B cell (primary cell): Measurements from ENCODE around the gene ADAMTS2. TPM values are rescaled to one million over a fixed set of nuclear protein-coding genes. Genes with fewer than 3 reads are reported as not detected.

Experiments
- ATAC-seq: fragments of 200-7000 bp; cut with Tn5 transposase; one replicate; pipeline ENCODE4 v1.10.0; 2021; ENCODE audit warnings: low read depth, mild to moderate bottlenecking, moderate number of reproducible peaks, moderate library complexity
- CTCF ChIA-PET: fragments of 350-600 bp; sonication (Branson Sonifier 250); formaldehyde crosslinking; loops from one replicate; lab custom pipeline; 2021; ENCODE audit warnings: antibody characterized with exemption, inconsistent platforms; lab: Charles Lee
- POLR2A ChIA-PET: fragments of 350-600 bp; sonication (Branson Sonifier 250); formaldehyde crosslinking; loops from one replicate; lab custom pipeline; 2021; ENCODE audit warnings: antibody characterized with exemption; lab: Charles Lee
- DNase-seq: peaks from one replicate; pipeline ENCODE4 v3.0.0; 2013
- H2AFZ ChIP-seq: 2 replicates; pipeline ENCODE4 v1.6.1; 2012; ENCODE audit warnings: mild to moderate bottlenecking, low read depth, low read length; ENCODE audit not compliant: insufficient read depth, poor library complexity, severe bottlenecking
- H3K27ac ChIP-seq, 2 donors: 1 replicate in 1 of 2; 2 replicates in 1 of 2; pipeline ENCODE4 v1.5.1; 2012 to 2013; ENCODE audit warnings: low read length in 2 of 2, mild to moderate bottlenecking in 2 of 2, moderate library complexity in 1 of 2
- H3K27me3 ChIP-seq, 4 experiments: fragments of 200-600 bp in 1 of 4; sonication (generic) in 1 of 4; replicated peaks in 1 of 4; 1 replicate in 2 of 4; 2 replicates in 2 of 4; pipeline versions ENCODE4 v1.6.1 to v1.7.0; 2013 to 2016; ENCODE audit warnings: low read length in 3 of 4, mild to moderate bottlenecking in 2 of 4, mixed read lengths in 1 of 4, moderate library complexity in 1 of 4; ENCODE audit not compliant: insufficient read depth in 4 of 4, control insufficient read depth in 3 of 4; ENCODE audit errors: control extremely low read depth in 1 of 4
- H3K36me3 ChIP-seq, 2 experiments: replicated peaks in 1 of 2; 1 replicate in 1 of 2; 2 replicates in 1 of 2; pipeline versions ENCODE4 v1.6.1 to v1.7.1; 2013; ENCODE audit warnings: low read length in 1 of 2; ENCODE audit not compliant: insufficient read depth in 2 of 2, control insufficient read depth in 1 of 2; ENCODE audit errors: control extremely low read depth in 1 of 2, extremely low read depth in 1 of 2
- H3K4me1 ChIP-seq, 2 donors: fragments of 200-600 bp in 1 of 2; sonication (generic) in 1 of 2; 1 replicate in 1 of 2; 2 replicates in 1 of 2; pipeline versions ENCODE4 v1.5.1 to v1.6.1; 2013 to 2017; ENCODE audit warnings: low read length in 2 of 2; ENCODE audit not compliant: control insufficient read depth in 2 of 2, insufficient read depth in 2 of 2
- H3K4me2 ChIP-seq: replicated peaks from 2 replicates; pipeline ENCODE3; 2012; ENCODE audit warnings: mild to moderate bottlenecking, low read depth, low read length; ENCODE audit not compliant: poor library complexity, severe bottlenecking
- H3K4me3 ChIP-seq, 5 experiments: fragments of 200-600 bp in 1 of 5; sonication (generic) in 1 of 5; 1 replicate in 3 of 5; 2 replicates in 2 of 5; pipeline versions ENCODE4 v1.5.1 to v1.7.0; 2011 to 2016; ENCODE audit warnings: low read length in 4 of 5, mild to moderate bottlenecking in 4 of 5, low read depth in 2 of 5, control low read depth in 1 of 5, moderate library complexity in 1 of 5; ENCODE audit not compliant: insufficient read depth in 1 of 5; ENCODE audit errors: control extremely low read depth in 1 of 5, extremely low read depth in 1 of 5
- H3K79me2 ChIP-seq: fragments of 200-600 bp; sonication (generic); one replicate; pipeline ENCODE4 v1.6.0; 2016; ENCODE audit warnings: low read length; ENCODE audit not compliant: control insufficient read depth, insufficient read depth
- H3K9ac ChIP-seq: fragments of 200-600 bp; sonication (generic); 2 replicates; pipeline ENCODE4 v1.6.1; 2017; ENCODE audit warnings: mild to moderate bottlenecking, low read length, moderate library complexity
- H3K9me3 ChIP-seq, 3 donors: one replicate each; pipeline versions ENCODE4 v1.6.1 to v1.7.1; 2013; ENCODE audit warnings: low read length in 2 of 3; ENCODE audit not compliant: control insufficient read depth in 2 of 3, insufficient read depth in 1 of 3; ENCODE audit errors: control extremely low read depth in 1 of 3
- H4K20me1 ChIP-seq: 2 replicates; pipeline ENCODE4 v1.6.0; 2012; ENCODE audit warnings: mild to moderate bottlenecking, low read length; ENCODE audit not compliant: insufficient read depth, control insufficient read depth, poor library complexity, severe bottlenecking
- H3K27ac Mint-ChIP-seq: one replicate; pipeline ENCODE4 v1.8.0; 2021; ENCODE audit warnings: mixed read lengths
- H3K27me3 Mint-ChIP-seq: one replicate; pipeline ENCODE4 v1.8.0; 2021; ENCODE audit warnings: mixed read lengths
- H3K4me1 Mint-ChIP-seq: one replicate; pipeline ENCODE4 v1.8.0; 2021; ENCODE audit warnings: mixed read lengths
- H3K4me3 Mint-ChIP-seq: one replicate; pipeline ENCODE4 v1.8.0; 2021; ENCODE audit warnings: mixed read lengths
- H3K9me3 Mint-ChIP-seq: one replicate; pipeline ENCODE4 v1.8.0; 2022; ENCODE audit warnings: mixed read lengths; ENCODE audit not compliant: insufficient read depth
- EZH2 ChIP-seq: IDR thresholded peaks from 2 replicates; pipeline ENCODE4 v1.6.1; 2012; ENCODE audit warnings: borderline replicate concordance, low read depth, mild to moderate bottlenecking, moderate library complexity, low read length; ENCODE audit not compliant: insufficient read depth, poor library complexity, severe bottlenecking
- WGBS: methylation state at CpG from one replicate; pipeline ENCODE4 v1.1.5; 2013; ENCODE audit warnings: missing lambda C conversion rate; ENCODE audit not compliant: insufficient coverage; 5-methylcytosine and 5-hydroxymethylcytosine counted together
- intact Hi-C: fragments of 100-400 bp; cut with micrococcal nuclease; formaldehyde crosslinking; loops from one replicate; pipeline ENCODE4 v1.10.0; 2022
- polyA plus RNA-seq: library from polyadenylated mRNA; depleted of rRNA; stranded (reverse); fragments of >200 nt; gene quantifications from 2 replicates; pipeline ENCODE4 v1.2.3, GENCODE V29; 2012
- total RNA-seq, 2 donors: library from RNA; stranded (reverse); fragments of 120-200 nt in 1 of 2; gene quantifications; 1 replicate in 1 of 2; 2 replicates in 1 of 2; pipeline versions ENCODE4 v1.2.3 to v1.2.4, GENCODE V29; 2013 to 2022
- TF ChIP-seq, protein P1 (sequence below): fragments of 200-600 bp; IDR thresholded peaks from one replicate; pipeline ENCODE4 v1.8.0; 2022; ENCODE audit warnings: antibody characterized with exemption, mild to moderate bottlenecking

ADAMTS2 gene
- total and polyA plus RNA-seq, 2 donors (not counting 1 experiment from before 2014, with no cell fraction given) = not detected

DNA sequence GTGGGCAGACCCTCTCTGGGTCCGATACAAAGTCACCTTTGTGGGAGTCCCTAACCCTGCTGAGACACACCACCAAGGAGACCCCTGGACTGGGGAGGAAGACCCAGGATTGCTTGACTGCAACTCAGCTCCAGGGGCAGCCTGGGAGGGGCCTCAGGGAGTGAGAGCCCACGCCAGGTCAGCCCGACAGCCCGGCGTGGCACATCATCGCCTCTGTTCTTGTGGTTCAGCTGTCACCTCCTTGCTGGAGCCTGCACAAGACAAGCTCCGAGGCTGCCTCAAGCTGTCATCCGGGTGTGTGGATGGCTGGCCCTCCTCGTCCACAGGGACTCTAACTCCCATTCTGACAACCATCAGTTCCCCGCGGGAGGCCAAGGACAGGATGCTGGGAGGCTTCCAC is 151.5 kb downstream of the ADAMTS2 start:
- Mint-ChIP-seq H3K27me3 (no peaks in the 10 kb centered on the region), H3K4me1 (no peaks in the 10 kb centered on the region), H3K9me3 (no peaks in the 10 kb centered on the region), H3K27ac (no peak overlapping the region), H3K4me3 (no peak overlapping the region)
- POLR2A ChIA-PET = no interaction called here
- DNase-seq (no peak), ATAC-seq (no peak)
- Histone ChIP-seq H3K4me2 (no peak overlapping the region), H2AFZ (no peak overlapping the region), H3K4me3 (no peak overlapping the region), H3K9ac (no peak overlapping the region), H3K36me3 (no peaks in the 10 kb centered on the region), H3K4me1 (no peaks in the 10 kb centered on the region), H3K27ac (no peak overlapping the region), H3K9me3 (no peaks in the 10 kb centered on the region), H3K27me3 (no peaks in the 10 kb centered on the region), H3K79me2 (no peaks in the 10 kb centered on the region), H4K20me1 (no peaks in the 10 kb centered on the region)
- CTCF ChIA-PET = no interaction called here
- 93% methylated on average over 11 of the region's 11 CpGs for WGBS
- intact Hi-C loops = no loop called here
- TF ChIP-seq EZH2 = no peak
- TF ChIP-seq, protein P1, sequence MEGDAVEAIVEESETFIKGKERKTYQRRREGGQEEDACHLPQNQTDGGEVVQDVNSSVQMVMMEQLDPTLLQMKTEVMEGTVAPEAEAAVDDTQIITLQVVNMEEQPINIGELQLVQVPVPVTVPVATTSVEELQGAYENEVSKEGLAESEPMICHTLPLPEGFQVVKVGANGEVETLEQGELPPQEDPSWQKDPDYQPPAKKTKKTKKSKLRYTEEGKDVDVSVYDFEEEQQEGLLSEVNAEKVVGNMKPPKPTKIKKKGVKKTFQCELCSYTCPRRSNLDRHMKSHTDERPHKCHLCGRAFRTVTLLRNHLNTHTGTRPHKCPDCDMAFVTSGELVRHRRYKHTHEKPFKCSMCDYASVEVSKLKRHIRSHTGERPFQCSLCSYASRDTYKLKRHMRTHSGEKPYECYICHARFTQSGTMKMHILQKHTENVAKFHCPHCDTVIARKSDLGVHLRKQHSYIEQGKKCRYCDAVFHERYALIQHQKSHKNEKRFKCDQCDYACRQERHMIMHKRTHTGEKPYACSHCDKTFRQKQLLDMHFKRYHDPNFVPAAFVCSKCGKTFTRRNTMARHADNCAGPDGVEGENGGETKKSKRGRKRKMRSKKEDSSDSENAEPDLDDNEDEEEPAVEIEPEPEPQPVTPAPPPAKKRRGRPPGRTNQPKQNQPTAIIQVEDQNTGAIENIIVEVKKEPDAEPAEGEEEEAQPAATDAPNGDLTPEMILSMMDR = no peak

DNA sequence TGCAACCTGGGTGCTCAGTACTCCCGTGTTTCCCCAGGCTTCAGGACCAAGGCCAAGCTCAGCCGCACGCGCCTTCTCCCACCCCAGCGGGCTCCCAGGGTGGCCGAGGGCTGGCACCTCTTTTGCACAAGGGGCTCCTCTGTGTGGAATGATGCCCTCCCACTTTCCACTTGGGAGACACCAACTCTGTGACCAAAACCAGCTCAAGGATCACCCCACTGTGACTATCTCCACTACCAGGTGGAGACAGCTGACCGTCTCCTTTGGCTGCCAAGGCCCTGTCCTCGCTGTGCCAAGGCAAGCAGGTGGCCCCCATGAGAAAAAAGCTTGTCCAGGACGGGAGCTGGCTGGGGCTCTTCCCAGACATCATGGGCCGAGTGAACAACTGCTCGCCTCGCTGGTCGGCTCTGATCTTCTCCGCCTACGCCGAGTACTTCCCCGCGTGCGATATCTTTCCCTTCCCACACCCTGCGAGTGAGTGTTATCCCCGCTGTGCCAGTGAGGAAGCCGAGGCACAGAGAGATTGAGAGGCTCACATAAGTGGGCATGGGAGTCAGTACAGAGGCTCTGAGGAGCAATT is 152.3 kb downstream of the ADAMTS2 start:
- no peak overlapping the region for H3K4me3 ChIP-seq
- ATAC-seq (no peak), DNase-seq (no peak)
- POLR2A ChIA-PET = no interaction called here
- no peaks in the 10 kb centered on the region for H4K20me1 ChIP-seq
- H2AFZ ChIP-seq = no peak overlapping the region
- TF ChIP-seq EZH2 = no peak
- TF ChIP-seq, protein P1 = no peak
- WGBS = 81% methylated on average over 9 of the region's 22 CpGs
- intact Hi-C loops = no loop called here
- no peaks in the 10 kb centered on the region for H3K4me1 Mint-ChIP-seq
- no peak overlapping the region for H3K9ac ChIP-seq
- H3K79me2 ChIP-seq = no peaks in the 10 kb centered on the region
- H3K27ac Mint-ChIP-seq = no peak overlapping the region
- no peak overlapping the region for H3K4me2 ChIP-seq
- no peaks in the 10 kb centered on the region for H3K9me3 ChIP-seq
- no peaks in the 10 kb centered on the region for H3K4me1 ChIP-seq
- H3K4me3 Mint-ChIP-seq = no peak overlapping the region
- H3K9me3 Mint-ChIP-seq = no peaks in the 10 kb centered on the region
- H3K27me3 ChIP-seq = no peaks in the 10 kb centered on the region
- CTCF ChIA-PET = no interaction called here
- H3K36me3 ChIP-seq = no peaks in the 10 kb centered on the region
- no peaks in the 10 kb centered on the region for H3K27me3 Mint-ChIP-seq
- no peak overlapping the region for H3K27ac ChIP-seq
